DOHH2 (cell line): Measurements from ENCODE around the gene FZD7.

Experiments
- CTCF ChIP-seq: fragments of 200-600 bp; sonication (generic); IDR thresholded peaks from one replicate; pipeline ENCODE4 v1.5.1; 2014; ENCODE audit warnings: antibody characterized with exemption, mild to moderate bottlenecking, low read depth, low read length; ENCODE audit not compliant: poor library complexity, severe bottlenecking
- EZH2phosphoT487 ChIP-seq: fragments of 200-600 bp; sonication (generic); IDR thresholded peaks from 2 replicates; pipeline ENCODE4 v1.6.1; 2017; ENCODE audit warnings: borderline replicate concordance, mild to moderate bottlenecking, antibody characterized with exemption, low read length, moderate library complexity, mixed read lengths

GRCh38 chr2:201999279-201999678 lies 34.4 kb upstream of the FZD7 start:
- no peak for TF ChIP-seq EZH2phosphoT487
- TF ChIP-seq CTCF, result no peak
